ENCODE measurements around the gene EEA1. TPM values are rescaled to one million over a fixed set of nuclear protein-coding genes. Genes with fewer than 3 reads are reported as not detected.

The EEA1 gene
- polyA plus RNA-seq, 2 of the 4 experiments (the other 2 are of a cell fraction), result 6.6 to 8.1 TPM

DNA sequence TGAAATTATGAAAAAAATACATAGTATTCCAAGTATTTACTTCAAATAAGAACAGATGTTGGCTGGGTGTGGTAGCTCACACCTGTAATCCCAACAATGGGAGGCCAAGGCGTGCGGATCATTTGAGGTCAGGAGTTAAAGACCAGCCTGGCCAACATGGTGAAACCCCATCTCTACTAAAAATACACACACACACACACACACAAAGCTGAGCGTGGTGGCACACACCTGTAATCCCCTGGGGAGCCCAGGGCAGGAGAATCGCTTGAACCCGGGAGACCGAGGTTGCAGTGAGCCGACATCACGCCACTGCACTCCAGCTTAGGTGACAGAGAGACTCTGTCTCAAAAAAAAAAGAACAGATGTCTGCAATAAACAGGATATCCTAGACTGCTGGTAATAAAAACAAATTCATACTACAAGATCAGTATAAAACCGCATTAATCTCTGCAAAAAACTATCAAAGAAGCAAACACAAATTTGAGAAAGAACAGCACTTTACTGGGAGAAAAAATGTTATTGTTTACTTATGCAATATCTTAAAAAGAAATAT lies 23.8 kb downstream of the EEA1 start (continued):
- TF ChIP-seq, protein P1, sequence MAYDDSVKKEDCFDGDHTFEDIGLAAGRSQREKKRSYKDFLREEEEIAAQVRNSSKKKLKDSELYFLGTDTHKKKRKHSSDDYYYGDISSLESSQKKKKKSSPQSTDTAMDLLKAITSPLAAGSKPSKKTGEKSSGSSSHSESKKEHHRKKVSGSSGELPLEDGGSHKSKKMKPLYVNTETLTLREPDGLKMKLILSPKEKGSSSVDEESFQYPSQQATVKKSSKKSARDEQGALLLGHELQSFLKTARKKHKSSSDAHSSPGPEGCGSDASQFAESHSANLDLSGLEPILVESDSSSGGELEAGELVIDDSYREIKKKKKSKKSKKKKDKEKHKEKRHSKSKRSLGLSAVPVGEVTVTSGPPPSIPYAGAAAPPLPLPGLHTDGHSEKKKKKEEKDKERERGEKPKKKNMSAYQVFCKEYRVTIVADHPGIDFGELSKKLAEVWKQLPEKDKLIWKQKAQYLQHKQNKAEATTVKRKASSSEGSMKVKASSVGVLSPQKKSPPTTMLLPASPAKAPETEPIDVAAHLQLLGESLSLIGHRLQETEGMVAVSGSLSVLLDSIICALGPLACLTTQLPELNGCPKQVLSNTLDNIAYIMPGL (CRISPR knock-in tag; IDR thresholded peaks at IDR 0.05; ENCODE audit: borderline replicate concordance), result no peak
- TF ChIP-seq EHMT2 (IDR thresholded peaks at IDR 0.05; ENCODE audit: low read depth), result no peak

DNA sequence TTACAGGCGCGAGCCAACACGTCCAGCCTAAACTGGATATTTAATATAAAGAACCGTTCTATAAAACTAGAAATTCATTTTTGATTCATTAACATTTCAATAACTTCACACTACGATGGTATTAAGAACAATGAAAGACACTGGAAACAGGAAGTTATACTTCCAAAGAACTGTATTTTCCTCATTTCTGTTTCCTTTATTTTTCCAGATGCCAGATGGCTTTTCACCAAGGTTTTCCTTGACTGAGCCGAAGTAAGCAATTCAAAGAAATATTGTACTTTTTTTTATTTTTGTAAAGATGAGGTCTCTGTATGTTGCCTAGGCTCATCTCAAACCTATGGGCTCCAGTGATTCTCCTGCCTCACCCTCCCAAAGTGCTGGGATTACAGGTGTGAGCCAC lies 28.2 kb downstream of the EEA1 start:
- ChIA-PET POLR2A (no interaction called here), CTCF (no interaction called here)
- 97% methylated on average over 6 of the region's 6 CpGs for WGBS (ENCODE audit: missing lambda C conversion rate)
- Histone ChIP-seq H3K4me2 (no peak overlapping the region), H3K4me3 (no peak overlapping the region), H3K9me3 (no peaks in the 10 kb centered on the region), H3K4me1 (peaks cover 27% of the 10 kb centered on the region), H3K27ac (peak overlapping the region; percentile 83 to 87)
- DNase-seq (ENCODE audit: low read depth in 1 of 2, low spot score in 1 of 2), result no peak
- no peak for FAIRE-seq
- no peak for ATAC-seq
- TF ChIP-seq KDM5A (IDR thresholded peaks at IDR 0.05) (no peak), ZNF302 (CRISPR knock-in tag; IDR thresholded peaks at IDR 0.05) (no peak), MAZ (IDR thresholded peaks at IDR 0.05; ENCODE audit: borderline replicate concordance, low read depth, low read length) (no peak), HOXA7 (CRISPR knock-in tag; IDR thresholded peaks at IDR 0.05) (no peak), MYC (IDR thresholded peaks at IDR 0.05; ENCODE audit: borderline replicate concordance, low read length) (no peak), KDM1A (IDR thresholded peaks at IDR 0.05; ENCODE audit: low read depth) (no peak), CBX2 (IDR thresholded peaks at IDR 0.05; ENCODE audit: borderline replicate concordance, low read depth) (no peak), RARB (CRISPR knock-in tag; IDR thresholded peaks at IDR 0.05) (no peak), FOSL2 (IDR thresholded peaks at IDR 0.05) (no peak), FOSL2 (CRISPR knock-in tag; IDR thresholded peaks at IDR 0.05) (no peak), HOXB13 (CRISPR knock-in tag; IDR thresholded peaks at IDR 0.05; ENCODE audit: low read depth) (no peak), HOXB5 (CRISPR knock-in tag; IDR thresholded peaks at IDR 0.05) (no peak), CEBPB (IDR thresholded peaks at IDR 0.05) (no peak), ZSCAN20 (CRISPR knock-in tag; IDR thresholded peaks at IDR 0.05) (no peak), TFCP2L1 (CRISPR knock-in tag; IDR thresholded peaks at IDR 0.05) (no peak), RCOR1 (IDR thresholded peaks at IDR 0.05; ENCODE audit: low read depth, low read length) (no peak), RNF2 (IDR thresholded peaks at IDR 0.05; ENCODE audit: borderline replicate concordance, low read depth) (no peak)
- TF ChIP-seq, protein P2, sequence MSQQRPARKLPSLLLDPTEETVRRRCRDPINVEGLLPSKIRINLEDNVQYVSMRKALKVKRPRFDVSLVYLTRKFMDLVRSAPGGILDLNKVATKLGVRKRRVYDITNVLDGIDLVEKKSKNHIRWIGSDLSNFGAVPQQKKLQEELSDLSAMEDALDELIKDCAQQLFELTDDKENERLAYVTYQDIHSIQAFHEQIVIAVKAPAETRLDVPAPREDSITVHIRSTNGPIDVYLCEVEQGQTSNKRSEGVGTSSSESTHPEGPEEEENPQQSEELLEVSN (IDR thresholded peaks at IDR 0.05; ENCODE audit: borderline replicate concordance, low read depth), result no peak
- TF ChIP-seq, protein P3, sequence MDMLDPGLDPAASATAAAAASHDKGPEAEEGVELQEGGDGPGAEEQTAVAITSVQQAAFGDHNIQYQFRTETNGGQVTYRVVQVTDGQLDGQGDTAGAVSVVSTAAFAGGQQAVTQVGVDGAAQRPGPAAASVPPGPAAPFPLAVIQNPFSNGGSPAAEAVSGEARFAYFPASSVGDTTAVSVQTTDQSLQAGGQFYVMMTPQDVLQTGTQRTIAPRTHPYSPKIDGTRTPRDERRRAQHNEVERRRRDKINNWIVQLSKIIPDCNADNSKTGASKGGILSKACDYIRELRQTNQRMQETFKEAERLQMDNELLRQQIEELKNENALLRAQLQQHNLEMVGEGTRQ (IDR thresholded peaks at IDR 0.05), result no peak
- TF ChIP-seq, protein P1 (CRISPR knock-in tag; IDR thresholded peaks at IDR 0.05; ENCODE audit: borderline replicate concordance), result no peak

Measured in A549 (cell line).